Pancreas (tissue), 10 donors: ENCODE data around the gene AGBL4. TPM values are rescaled to one million over a fixed set of nuclear protein-coding genes. Genes with fewer than 3 reads are reported as not detected.

Experiments used
- ATAC-seq, 4 donors: fragments of 200-7000 bp; cut with Tn5 transposase; one replicate each; pipeline versions ENCODE4 v1.8.0 to v1.9.1; 2020; ENCODE audit warnings: mild to moderate bottlenecking in 4 of 4, moderate library complexity in 4 of 4
- DNase-seq, 6 donors: peaks; one replicate each; pipeline ENCODE4 v3.0.0-alpha.2; 2020
- FAIRE-seq: peaks from 2 replicates; lab custom pipeline; 2012; peaks lifted over from hg19 to GRCh38; lab: Jason Lieb, UNC
- H3K27ac ChIP-seq, 4 donors: fragments of 200-600 bp; sonication (generic); 1 replicate in 3 of 4; 2 replicates in 1 of 4; pipeline versions ENCODE4 v1.5.0 to v1.8.0; 2020
- H3K27me3 ChIP-seq, 4 donors: fragments of 200-600 bp; one replicate each; pipeline ENCODE4 v1.8.0; 2021
- H3K36me3 ChIP-seq, 3 donors: fragments of 200-600 bp; sonication (generic) in 1 of 3; one replicate each; pipeline versions ENCODE4 v1.5.0 to v1.8.0; 2020 to 2021
- H3K4me1 ChIP-seq, 3 donors: fragments of 200-600 bp; one replicate each; pipeline ENCODE4 v1.8.0; 2021
- H3K4me3 ChIP-seq, 4 donors: fragments of 200-600 bp; sonication (generic) in 2 of 4; one replicate each; pipeline versions ENCODE4 v1.5.0 to v1.8.0; 2020 to 2021
- H3K9me3 ChIP-seq, 4 donors: fragments of 200-600 bp; one replicate each; pipeline ENCODE4 v1.8.0; 2021
- CTCF ChIP-seq, 4 donors: fragments of 200-600 bp; sonication (generic) in 3 of 4; IDR thresholded peaks; one replicate each; pipeline versions ENCODE4 v1.5.0 to v1.8.0; 2021; ENCODE audit warnings: antibody characterized with exemption in 4 of 4
- WGBS, 2 donors: extraction: QIAGEN DNeasy Blood & Tissue Kit; methylation state at CpG; one replicate each; pipeline ENCODE4 v1.1.7; 2013; 5-methylcytosine and 5-hydroxymethylcytosine counted together
- intact Hi-C, 3 donors: fragments of 100-400 bp; cut with DNase I; formaldehyde crosslinking; loops; one replicate each; pipeline versions ENCODE4 v1.11.1 to v1.14.2; 2022
- polyA plus RNA-seq, 2 donors: library from polyadenylated mRNA; stranded (reverse); fragments of 200-250 nt; gene quantifications; one replicate each; pipeline ENCODE4 v1.2.3, GENCODE V29; 2013
- total RNA-seq, 6 donors: library from RNA; stranded (reverse); fragmentation: NEBNext Ultra II Directional in 4 of 6; extraction: Animal tissue kit (Norgen Biotek cat#: 25700) in 4 of 6; gene quantifications; one replicate each; pipeline versions ENCODE4 v1.2.1 to v1.2.4, GENCODE V29; 2021 to 2023
- donor health status: healthy with polysubstance abuse.
- donor health status: DM: no; HTN: no; CAD: no; lungs with moderate emphysema.
- donor health status: DM: no; HTN: no; CAD: no.
- donor health status: control.
- donor health status: control.
- donor health status: Bipolar disorder and iron deficiency.
- donor health status: DM: yes; HTN: yes; CAD: no.
- donor health status: DM: no; HTN: no; CAD: no.
- donor health status: DM: no; HTN: no; CAD: no.
- donor health status: DM: yes; HTN: yes; CAD: no.

The AGBL4 gene
- total and polyA plus RNA-seq, 8 donors, result 0.15 to 1.2 (median 0.59) TPM

DNA sequence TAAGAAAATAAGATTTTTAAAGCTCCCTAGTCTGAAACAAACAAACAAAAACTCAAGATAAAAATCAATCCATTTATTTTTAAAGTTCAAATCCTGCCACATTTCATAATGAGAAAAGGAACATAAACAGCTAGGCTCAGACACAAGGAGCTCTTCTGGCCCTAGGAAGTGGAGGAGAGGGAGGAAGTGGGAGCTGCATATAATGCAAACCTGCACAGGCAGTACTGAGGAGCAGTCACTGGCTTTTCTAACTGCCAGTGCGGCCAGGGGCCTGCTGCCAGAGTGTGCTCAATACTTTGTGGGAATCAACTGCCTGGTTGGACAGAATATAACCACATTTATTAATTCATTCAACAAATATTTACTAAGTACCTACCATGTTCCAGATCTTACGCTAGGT lies 1411.9 kb downstream of the AGBL4 start:
- Histone ChIP-seq H3K4me3 (no peak overlapping the region), H3K9me3 (no peaks in the 10 kb centered on the region), H3K36me3 (no peaks in the 10 kb centered on the region), H3K4me1 (no peaks in the 10 kb centered on the region), H3K27ac (no peak overlapping the region), H3K27me3 (no peaks in the 10 kb centered on the region)
- no peak for DNase-seq
- TF ChIP-seq CTCF (IDR thresholded peaks at IDR 0.05), result no peak
- intact Hi-C loops, result no loop called here
- WGBS, 2 donors, result 68 to 72% methylated on average over 2 of the region's 2 CpGs
- FAIRE-seq, result no peak
- no peak for ATAC-seq

DNA sequence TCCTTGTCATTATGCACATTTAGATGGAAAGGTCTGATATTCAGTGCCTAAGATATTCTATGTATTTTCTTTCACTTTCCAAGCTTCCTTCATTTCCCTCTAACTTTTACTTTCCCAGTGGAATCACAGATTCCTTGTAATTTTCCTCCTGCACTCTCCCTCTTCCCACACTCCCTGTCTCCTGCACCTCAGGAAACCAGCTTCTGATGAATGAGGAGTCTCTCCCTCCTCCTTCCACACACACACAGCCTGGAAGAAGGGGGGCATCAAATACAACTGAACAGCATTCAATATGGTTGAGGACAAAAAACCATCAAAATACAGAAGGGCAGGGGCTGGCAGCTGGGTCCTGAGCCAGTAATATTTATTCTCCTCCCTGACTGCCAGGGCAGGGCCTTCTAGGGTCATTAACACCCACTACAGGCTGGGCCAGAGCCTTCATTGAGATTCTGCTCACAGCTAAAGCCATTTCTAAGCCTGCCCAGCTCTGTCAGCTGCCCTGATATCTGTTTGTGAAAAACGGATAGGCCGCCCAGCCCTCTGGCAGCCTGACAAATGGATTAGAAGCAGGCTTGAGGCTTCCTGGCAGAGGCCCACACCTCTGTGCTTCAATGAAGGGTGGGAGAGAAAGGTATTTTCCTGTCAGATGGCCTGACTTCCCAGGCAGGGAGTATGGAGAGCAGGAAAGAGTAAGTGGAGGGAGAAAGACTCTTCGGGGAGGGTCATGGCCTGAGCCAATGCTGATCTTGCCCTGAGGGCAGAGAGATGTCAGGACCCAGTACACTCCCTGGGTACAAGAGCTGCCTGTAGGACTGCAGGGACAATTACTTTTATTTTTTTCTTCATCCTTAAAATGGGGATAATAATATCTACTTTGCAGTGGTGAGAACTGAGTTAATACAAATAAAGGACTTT lies 1412.9 kb downstream of the AGBL4 start:
- H3K36me3 ChIP-seq, result no peaks in the 10 kb centered on the region
- no peak overlapping the region for H3K27ac ChIP-seq
- peak in 2 of 4 donors; percentile 43 to 53 for ATAC-seq
- intact Hi-C loops, result no loop called here
- DNase-seq, result peak in 2 of 6 donors; percentile 15 to 17
- WGBS, 2 donors, result 49 to 50% methylated on average over 3 of the region's 3 CpGs
- no peak for FAIRE-seq
- H3K4me3 ChIP-seq, result no peak overlapping the region
- no peak for TF ChIP-seq CTCF (IDR thresholded peaks at IDR 0.05)
- H3K27me3 ChIP-seq, result no peaks in the 10 kb centered on the region
- H3K4me1 ChIP-seq, result no peaks in the 10 kb centered on the region
- no peaks in the 10 kb centered on the region for H3K9me3 ChIP-seq

GRCh38 chr1:48608882-48609281 lies 1414.9 kb downstream of the AGBL4 start:
- no peaks in the 10 kb centered on the region for H3K36me3 ChIP-seq
- WGBS, 2 donors, result 64 to 78% methylated on average over 4 of the region's 4 CpGs
- H3K9me3 ChIP-seq, result no peaks in the 10 kb centered on the region
- TF ChIP-seq CTCF (IDR thresholded peaks at IDR 0.05), result no peak
- intact Hi-C loops, result no loop called here
- H3K27me3 ChIP-seq, result no peaks in the 10 kb centered on the region
- H3K4me3 ChIP-seq, result no peak overlapping the region
- DNase-seq (no peak), ATAC-seq (no peak), FAIRE-seq (no peak)
- no peak overlapping the region for H3K27ac ChIP-seq
- no peaks in the 10 kb centered on the region for H3K4me1 ChIP-seq

DNA sequence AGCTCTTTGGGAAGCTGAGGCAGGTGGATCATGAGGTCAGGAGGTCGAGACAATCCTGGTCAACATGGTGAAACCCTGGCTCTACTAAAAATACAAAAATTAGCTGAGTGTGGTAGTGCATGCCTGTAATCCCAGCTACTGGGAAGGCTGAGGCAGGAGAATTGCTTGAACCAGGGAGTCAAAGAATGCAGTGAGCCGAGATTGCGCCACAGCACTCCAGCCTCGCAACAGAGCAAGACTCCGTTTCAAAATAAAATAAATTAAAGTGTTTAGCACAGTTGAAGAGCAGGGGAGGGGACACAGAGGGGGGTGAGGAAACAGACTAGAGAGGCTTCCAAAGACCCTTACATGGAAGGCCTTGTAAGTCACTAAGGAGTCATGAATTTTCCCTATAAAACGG lies 1420.5 kb downstream of the AGBL4 start:
- Histone ChIP-seq H3K9me3 (no peaks in the 10 kb centered on the region), H3K36me3 (no peaks in the 10 kb centered on the region), H3K4me1 (no peaks in the 10 kb centered on the region), H3K27me3 (no peaks in the 10 kb centered on the region), H3K27ac (no peak overlapping the region), H3K4me3 (no peak overlapping the region)
- ATAC-seq, result no peak
- intact Hi-C loops, result no loop called here
- DNase-seq, result no peak
- 82 to 84% methylated on average over 6 of the region's 6 CpGs for WGBS, 2 donors
- FAIRE-seq, result no peak
- TF ChIP-seq CTCF (IDR thresholded peaks at IDR 0.05), result no peak

- ATAC-seq, result no peak
- FAIRE-seq, result no peak
- Histone ChIP-seq H3K36me3 (no peaks in the 10 kb centered on the region), H3K27me3 (no peaks in the 10 kb centered on the region), H3K9me3 (no peaks in the 10 kb centered on the region), H3K4me3 (no peak overlapping the region), H3K4me1 (no peaks in the 10 kb centered on the region), H3K27ac (no peak overlapping the region)
- no peak for DNase-seq
- no peak for TF ChIP-seq CTCF (IDR thresholded peaks at IDR 0.05)
- 70 to 75% methylated on average over 4 of the region's 4 CpGs for WGBS, 2 donors
- intact Hi-C loops, result no loop called here
Measured at GRCh38 chr1:48602349-48602748, 1421.4 kb downstream of the AGBL4 start.
